ENCODE results near the gene DAB2IP.

DAB2IP gene

GRCh38 chr9:121649476-121650216 lies 1.8 kb upstream of the DAB2IP start:
- Histone ChIP-seq H3K4me2 (ENCODE audit: low read length) (no peak overlapping the region), H3K4me1 (ENCODE audit: low read length) (peaks cover 11% of the 10 kb centered on the region), H3K27ac (ENCODE audit: low read length) (no peak overlapping the region)

DNA sequence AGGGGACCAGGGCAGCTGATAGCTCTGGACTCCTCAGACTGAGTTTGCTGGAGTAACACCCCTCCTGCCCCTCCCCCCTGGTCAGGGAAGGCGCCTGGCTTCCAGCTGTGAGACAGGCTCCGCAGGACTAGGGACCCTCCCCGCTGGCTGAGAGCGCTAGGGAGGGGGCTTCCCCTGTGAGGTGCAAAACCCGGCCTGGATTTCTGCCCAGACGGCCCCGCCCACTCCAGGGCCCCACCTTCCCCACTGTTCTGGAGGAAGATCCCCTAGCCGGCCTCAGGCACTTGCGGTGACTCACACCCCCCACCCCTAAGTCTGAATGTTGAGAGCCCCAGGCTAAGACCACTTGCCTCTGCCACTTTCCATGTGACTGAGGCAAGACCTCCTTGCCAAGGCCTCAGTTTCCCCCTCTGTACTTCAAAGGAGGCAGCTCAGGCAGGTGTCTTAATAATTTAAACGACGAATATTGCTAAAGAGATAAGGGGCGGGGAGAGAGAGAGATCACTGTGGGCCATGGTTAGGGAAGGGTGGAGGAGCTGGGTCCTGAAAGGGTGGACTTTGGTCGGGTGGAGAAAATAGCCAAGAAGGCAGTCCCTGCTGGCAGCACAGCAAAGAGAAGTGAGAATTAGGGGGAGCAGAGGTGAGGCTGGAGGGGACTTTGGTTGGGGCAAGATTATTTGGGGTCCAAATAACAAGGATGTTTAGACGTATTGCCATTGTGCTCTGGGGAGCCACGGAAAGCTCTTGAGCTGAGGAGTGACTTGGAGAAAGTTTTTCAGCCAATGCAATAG lies 1.0 kb upstream of the DAB2IP start:
- Histone ChIP-seq H3K4me1 (ENCODE audit: low read length) (peaks cover 8% of the 10 kb centered on the region), H3K27me3 (ENCODE audit: low read depth, low read length) (peaks cover 36% of the 10 kb centered on the region), H3K9ac (ENCODE audit: low read length) (no peak overlapping the region), H3K79me2 (ENCODE audit: low read length) (no peaks in the 10 kb centered on the region), H4K20me1 (ENCODE audit: insufficient read depth, low read length) (no peaks in the 10 kb centered on the region), H3K36me3 (replicated peaks; ENCODE audit: low read depth, low read length) (no peaks in the 10 kb centered on the region), H2AFZ (ENCODE audit: low read depth, low read length) (no peak overlapping the region), H3K4me2 (ENCODE audit: low read length) (no peak overlapping the region), H3K9me3 (ENCODE audit: insufficient read depth, low read length) (no peaks in the 10 kb centered on the region), H3K27ac (ENCODE audit: low read length) (no peak overlapping the region), H3K4me3 (ENCODE audit: low read length) (no peak overlapping the region)
- TF ChIP-seq EZH2phosphoT487 (IDR thresholded peaks at IDR 0.05; ENCODE audit: low read depth) (no peak), CTCF (IDR thresholded peaks at IDR 0.05; ENCODE audit: low read depth, low read length) (no peak)

More at GRCh38 chr9:121649476-121650216, 1.8 kb upstream of the DAB2IP start:
- no peak overlapping the region for H3K9ac ChIP-seq (ENCODE audit: low read length)
- H4K20me1 ChIP-seq (ENCODE audit: insufficient read depth, low read length), result no peaks in the 10 kb centered on the region
- no peaks in the 10 kb centered on the region for H3K9me3 ChIP-seq (ENCODE audit: insufficient read depth, low read length)
- no peak for TF ChIP-seq EZH2phosphoT487 (IDR thresholded peaks at IDR 0.05; ENCODE audit: low read depth)
- no peak for TF ChIP-seq CTCF (IDR thresholded peaks at IDR 0.05; ENCODE audit: low read depth, low read length)
- peaks cover 36% of the 10 kb centered on the region for H3K27me3 ChIP-seq (ENCODE audit: low read depth, low read length)
- H3K79me2 ChIP-seq (ENCODE audit: low read length), result no peaks in the 10 kb centered on the region
- H3K4me3 ChIP-seq (ENCODE audit: low read length), result no peak overlapping the region
- H3K36me3 ChIP-seq (replicated peaks; ENCODE audit: low read depth, low read length), result no peaks in the 10 kb centered on the region
- no peak overlapping the region for H2AFZ ChIP-seq (ENCODE audit: low read depth, low read length)

DNA sequence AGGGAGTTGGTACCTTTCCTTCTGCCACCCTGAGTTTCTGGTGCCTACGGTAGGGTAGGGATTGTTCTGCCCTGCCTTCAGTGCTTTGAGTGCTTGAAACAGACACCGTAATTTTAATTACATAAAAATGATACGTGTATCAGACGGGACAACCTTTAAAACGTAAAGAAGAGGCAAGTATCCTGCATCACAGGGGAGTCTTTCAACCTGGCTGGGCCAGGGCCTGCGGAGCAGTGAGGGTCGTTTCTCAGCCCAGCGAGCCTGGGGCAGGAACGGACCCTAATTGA lies 483 bp upstream of the DAB2IP start:
- Histone ChIP-seq H3K4me3 (ENCODE audit: low read length) (no peak overlapping the region), H3K27ac (ENCODE audit: low read length) (no peak overlapping the region), H3K9ac (ENCODE audit: low read length) (no peak overlapping the region), H2AFZ (ENCODE audit: low read depth, low read length) (no peak overlapping the region), H4K20me1 (ENCODE audit: insufficient read depth, low read length) (no peaks in the 10 kb centered on the region), H3K27me3 (ENCODE audit: low read depth, low read length) (peaks cover 36% of the 10 kb centered on the region), H3K79me2 (ENCODE audit: low read length) (no peaks in the 10 kb centered on the region), H3K9me3 (ENCODE audit: insufficient read depth, low read length) (no peaks in the 10 kb centered on the region), H3K4me1 (ENCODE audit: low read length) (peaks cover 3% of the 10 kb centered on the region), H3K4me2 (ENCODE audit: low read length) (no peak overlapping the region), H3K36me3 (replicated peaks; ENCODE audit: low read depth, low read length) (no peaks in the 10 kb centered on the region)
- TF ChIP-seq EZH2phosphoT487 (IDR thresholded peaks at IDR 0.05; ENCODE audit: low read depth), result no peak
- TF ChIP-seq CTCF (IDR thresholded peaks at IDR 0.05; ENCODE audit: low read depth, low read length), result no peak

GRCh38 chr9:121652021-121652837 lies 795 bp downstream of the DAB2IP start:
- no peak overlapping the region for H2AFZ ChIP-seq (ENCODE audit: low read depth, low read length)
- H3K36me3 ChIP-seq (replicated peaks; ENCODE audit: low read depth, low read length), result no peaks in the 10 kb centered on the region
- no peak for TF ChIP-seq CTCF (IDR thresholded peaks at IDR 0.05; ENCODE audit: low read depth, low read length)
- TF ChIP-seq EZH2phosphoT487 (IDR thresholded peaks at IDR 0.05; ENCODE audit: low read depth), result no peak
- no peak overlapping the region for H3K27ac ChIP-seq (ENCODE audit: low read length)
- peaks cover 31% of the 10 kb centered on the region for H3K27me3 ChIP-seq (ENCODE audit: low read depth, low read length)
- no peaks in the 10 kb centered on the region for H3K9me3 ChIP-seq (ENCODE audit: insufficient read depth, low read length)
- H4K20me1 ChIP-seq (ENCODE audit: insufficient read depth, low read length), result no peaks in the 10 kb centered on the region
- H3K9ac ChIP-seq (ENCODE audit: low read length), result no peak overlapping the region
- no peak overlapping the region for H3K4me3 ChIP-seq (ENCODE audit: low read length)
- no peak overlapping the region for H3K4me2 ChIP-seq (ENCODE audit: low read length)
- H3K79me2 ChIP-seq (ENCODE audit: low read length), result no peaks in the 10 kb centered on the region
- no peaks in the 10 kb centered on the region for H3K4me1 ChIP-seq (ENCODE audit: low read length)

Measured in OCI-LY3 (cell line).